Stimulated activated CD8-positive, alpha-beta memory T cell treated with anti-CD3 and anti-CD28 coated beads, Interleukin-12 subunit alpha, Interleukin-12 subunit beta, amount 100 ng/mL, for 24 hours (primary cell): ENCODE results near the gene GNPNAT1.

ENCODE experiments used
- DNase-seq: peaks from one replicate; pipeline ENCODE4 v3.0.0-alpha.2; 2020; ENCODE audit errors: extremely low read depth

GNPNAT1 gene

GRCh38 chr14:52791223-52792096 lies at the start of gene GNPNAT1:
Gene GNPNAT1 (minus strand): TSS chr14:52791607. CDS start chr14:52784650, 6,957 bp downstream.
- DNase-seq, result peak; percentile 56

- DNase-seq, result no peak
These were observed 49.5 kb upstream of the GNPNAT1 start for GRCh38 chr14:52840877-52841276.

DNA sequence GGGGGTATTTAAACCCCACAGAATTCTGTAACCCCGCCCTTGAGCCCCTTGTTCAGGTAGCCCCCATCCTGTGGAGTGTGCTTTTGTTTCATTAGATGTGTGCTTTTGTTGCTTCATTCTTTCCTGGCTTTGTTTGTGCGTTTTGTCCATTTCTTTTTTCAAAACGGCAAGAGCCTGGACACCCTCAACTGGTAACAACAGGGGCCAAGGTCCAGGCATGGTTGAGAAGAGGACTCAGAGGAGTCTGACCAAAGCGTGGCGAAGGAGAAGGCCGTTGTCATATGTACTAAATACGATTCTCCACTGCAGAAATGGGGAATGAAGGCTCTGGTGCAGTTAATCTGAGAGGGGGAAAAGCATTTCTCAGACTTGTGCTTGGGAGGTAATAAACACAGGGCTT lies 46.0 kb upstream of the GNPNAT1 start:
- no peak for DNase-seq

- DNase-seq, result no peak
These were observed 44.7 kb upstream of the GNPNAT1 start for GRCh38 chr14:52836063-52836462.

GRCh38 chr14:52835122-52835903 lies 43.9 kb upstream of the GNPNAT1 start:
- DNase-seq, result no peak

GRCh38 chr14:52834440-52834842 lies 43.0 kb upstream of the GNPNAT1 start:
- no peak for DNase-seq

- no peak for DNase-seq
These were observed 42.5 kb upstream of the GNPNAT1 start for GRCh38 chr14:52833891-52834290.

DNA sequence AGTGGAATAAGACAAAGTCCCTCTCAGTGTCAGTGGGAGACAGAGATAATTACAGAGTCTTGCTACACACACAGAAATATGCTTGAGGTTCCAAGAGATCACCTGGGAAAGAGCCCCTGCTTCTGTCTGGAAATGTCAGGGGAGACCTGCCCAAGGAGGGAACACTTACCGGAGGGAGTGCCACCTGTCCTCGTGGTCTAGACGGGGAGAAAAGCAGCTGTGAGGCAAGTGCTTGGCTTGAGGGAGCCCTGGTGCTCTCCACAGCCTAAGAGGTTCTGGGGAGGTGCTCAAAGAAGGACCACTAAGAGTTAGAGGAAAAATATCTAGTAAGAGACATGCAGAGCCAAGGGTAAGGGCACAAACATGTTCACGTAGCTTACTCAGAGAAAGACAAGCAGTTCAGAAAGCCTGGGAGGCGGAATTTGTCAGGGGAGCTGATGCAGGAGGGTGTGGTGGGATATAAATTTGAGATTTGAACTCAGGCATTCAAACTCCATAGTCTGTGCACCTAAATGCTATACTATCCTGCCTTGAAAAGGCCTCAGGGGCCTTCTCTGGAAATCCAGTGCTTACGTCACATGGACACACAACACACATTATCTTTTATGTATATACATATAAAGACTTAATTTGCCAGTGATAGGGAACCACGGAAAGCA lies 38.2 kb upstream of the GNPNAT1 start:
- DNase-seq, result no peak

DNA sequence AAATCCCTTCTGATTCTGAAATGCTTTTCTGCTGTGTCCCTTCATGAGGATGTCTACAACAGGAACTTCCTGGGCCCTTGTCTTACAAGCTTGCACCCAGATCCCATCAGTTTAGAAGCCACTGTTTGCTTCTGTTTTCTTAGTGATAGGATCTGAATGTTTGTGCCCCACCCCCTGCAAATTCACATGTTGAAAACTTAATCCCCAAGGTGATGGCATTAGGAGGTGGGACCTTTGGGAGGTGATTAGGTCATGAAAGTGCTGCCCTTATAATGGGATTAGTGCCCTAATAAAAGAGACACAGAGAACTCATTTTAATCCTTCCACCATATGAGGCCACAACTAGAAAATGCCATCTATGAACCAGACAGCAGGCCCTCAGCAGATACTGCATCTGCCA lies 36.0 kb upstream of the GNPNAT1 start:
- no peak for DNase-seq

DNA sequence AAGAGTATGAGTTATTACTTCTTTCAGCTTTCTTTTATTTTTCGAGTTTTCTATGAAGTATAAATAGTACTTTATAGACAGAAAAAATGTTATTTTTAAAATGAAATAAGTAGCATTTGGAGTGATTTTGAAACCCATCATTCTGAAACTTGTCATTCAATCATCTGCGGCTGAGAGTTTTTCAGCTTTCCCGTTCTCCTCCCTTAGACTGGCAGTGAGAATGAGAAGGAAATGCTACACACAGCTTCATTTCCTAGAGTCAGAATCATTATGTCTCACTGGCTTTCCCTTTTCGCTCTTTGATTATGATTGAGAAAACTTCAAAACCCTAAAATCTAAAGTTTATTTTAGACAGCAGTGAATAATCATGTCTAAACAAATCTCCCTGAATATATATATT lies 33.7 kb upstream of the GNPNAT1 start:
- no peak for DNase-seq

DNA sequence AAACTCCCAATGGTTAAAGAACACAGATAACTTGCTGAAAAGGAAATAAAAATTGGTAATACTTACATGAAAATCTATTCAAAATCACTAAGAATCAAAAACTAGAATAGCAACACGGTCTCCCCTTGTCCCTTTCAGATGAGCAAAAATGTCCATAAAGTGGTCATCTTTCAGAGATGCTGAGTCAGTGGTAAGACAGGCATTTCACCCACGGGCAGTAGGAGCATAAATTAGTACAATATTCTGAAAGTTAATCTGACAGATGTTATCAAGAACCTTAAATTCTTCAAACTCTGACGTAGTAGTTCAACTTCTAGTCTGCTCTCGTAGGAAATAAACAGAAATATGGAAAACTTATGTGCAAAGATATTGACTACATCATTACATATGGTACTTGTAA lies 33.1 kb upstream of the GNPNAT1 start:
- no peak for DNase-seq

- no peak for DNase-seq
These were observed 30.4 kb upstream of the GNPNAT1 start for GRCh38 chr14:52821805-52822250.

DNA sequence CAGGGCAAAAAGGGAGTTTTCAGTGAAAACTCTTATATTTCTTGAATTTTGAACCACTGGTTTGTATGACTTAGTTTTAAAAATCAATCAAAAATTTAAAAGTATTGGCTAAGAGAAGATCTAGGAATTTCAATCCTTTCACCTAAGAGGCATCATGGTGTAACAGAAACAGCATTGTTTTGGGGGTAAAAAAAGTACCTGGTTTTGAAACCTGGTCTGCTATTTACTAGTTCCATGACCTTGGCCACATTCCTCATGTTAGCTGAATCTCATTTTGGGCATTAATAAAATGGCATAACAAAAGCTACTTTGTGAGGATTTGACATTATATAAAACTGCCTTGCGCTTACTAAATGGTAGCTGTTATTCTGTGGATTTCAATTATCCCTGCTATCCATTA lies 16.7 kb upstream of the GNPNAT1 start:
- DNase-seq, result no peak

DNA sequence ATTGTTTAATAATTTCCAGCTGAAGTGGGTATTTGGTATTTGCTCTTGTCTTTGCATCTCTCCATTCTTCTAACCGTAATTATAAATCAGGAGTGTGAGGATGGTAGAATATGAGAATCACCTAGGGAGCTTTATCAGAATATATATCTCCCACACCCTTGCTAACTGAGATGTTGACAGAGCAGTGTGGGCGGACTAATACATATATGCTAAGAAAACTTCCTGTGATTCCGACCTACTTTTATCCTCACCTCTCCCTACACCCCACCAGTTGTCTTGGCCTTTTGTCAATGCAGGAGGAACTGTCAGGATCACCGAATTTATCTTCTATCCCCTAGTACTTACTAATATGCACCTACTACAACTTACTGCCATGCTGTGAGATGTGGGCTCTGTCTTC lies 14.7 kb upstream of the GNPNAT1 start:
- no peak for DNase-seq

GRCh38 chr14:52802597-52802996 lies 11.2 kb upstream of the GNPNAT1 start:
- DNase-seq, result no peak

- DNase-seq, result no peak
These were observed 9.8 kb upstream of the GNPNAT1 start for GRCh38 chr14:52801014-52801712.

DNA sequence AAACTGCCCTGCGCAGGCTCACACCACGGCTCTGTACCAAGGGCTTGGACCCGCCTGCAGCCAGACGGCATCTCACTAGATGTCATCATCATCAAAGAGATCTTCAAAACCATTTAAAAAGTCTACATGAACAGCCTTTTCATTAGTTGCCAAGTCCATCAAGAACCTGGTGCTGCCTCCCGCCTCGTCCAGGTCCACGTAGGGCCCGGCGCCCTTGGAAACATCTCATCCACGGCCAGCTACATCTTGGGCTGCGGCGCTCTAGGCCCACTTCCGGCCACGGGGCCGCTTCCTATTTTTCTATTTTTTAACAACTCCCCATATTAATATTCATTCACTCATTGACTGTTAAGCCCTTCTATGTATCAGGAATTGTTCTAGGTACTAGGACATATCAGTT lies 7.4 kb upstream of the GNPNAT1 start:
- no peak for DNase-seq

GRCh38 chr14:52797653-52798052 lies 6.2 kb upstream of the GNPNAT1 start:
- DNase-seq, result no peak

- DNase-seq, result no peak
These were observed 1.7 kb upstream of the GNPNAT1 start for GRCh38 chr14:52793061-52793460.

DNA sequence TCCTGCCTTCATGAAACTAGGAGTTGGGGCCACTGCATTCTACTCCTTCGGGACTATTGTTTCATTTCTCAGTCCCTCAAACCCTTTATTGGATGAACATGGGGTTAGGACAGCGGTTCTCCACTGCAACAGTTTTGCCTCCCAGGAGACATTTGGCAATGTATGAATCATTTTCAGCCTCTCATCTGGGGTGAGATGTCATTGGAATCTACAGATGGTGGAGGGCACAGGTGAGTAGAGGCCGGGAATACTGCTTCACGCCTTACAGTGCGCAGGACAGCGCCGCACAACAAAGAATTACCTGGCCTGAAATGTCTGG lies 649 bp upstream of the GNPNAT1 start:
- DNase-seq, result no peak

GRCh38 chr14:52790756-52791222 lies 618 bp downstream of the GNPNAT1 start:
- no peak for DNase-seq
